Activated CD4-positive, alpha-beta T cell treated with anti-CD3 and anti-CD28 coated beads, Interleukin-2, Interleukin-6, amounts not matched to agents 100 ng/mL and 50 ng/mL, durations not matched to agents 16 hours and 8 hours (primary cell): ENCODE data around the gene GPR17.

Experiments used
- DNase-seq: peaks from one replicate; pipeline ENCODE4 v3.0.0-alpha.2; 2020

Gene GPR17

GRCh38 chr2:127673291-127674069 is 27.5 kb downstream of the GPR17 start:
- no peak for DNase-seq

- DNase-seq, result peak; percentile 12
Observed at GRCh38 chr2:127674241-127675209, 28.6 kb downstream of the GPR17 start.

GRCh38 chr2:127675331-127676261 is 29.6 kb downstream of the GPR17 start, which contains the start of gene LIMS2:
Gene LIMS2 (minus strand): TSS chr2:127675530. CDS start chr2:127675024, 506 bp downstream.
- DNase-seq, result no peak

- DNase-seq, result no peak
Observed at GRCh38 chr2:127676906-127677305, 31.0 kb downstream of the GPR17 start.

- DNase-seq, result no peak
Observed at GRCh38 chr2:127678531-127678930, 32.6 kb downstream of the GPR17 start.

- DNase-seq, result no peak
Observed at GRCh38 chr2:127678991-127679390, 33.0 kb downstream of the GPR17 start.

GRCh38 chr2:127679680-127680361 is 33.9 kb downstream of the GPR17 start:
- DNase-seq, result no peak

GRCh38 chr2:127680706-127681287 is 34.8 kb downstream of the GPR17 start:
- DNase-seq, result no peak

GRCh38 chr2:127681288-127681804 is 35.4 kb downstream of the GPR17 start:
- no peak for DNase-seq

GRCh38 chr2:127681976-127682857 is 36.3 kb downstream of the GPR17 start:
- DNase-seq, result no peak

GRCh38 chr2:127683056-127683455 is 37.1 kb downstream of the GPR17 start:
- no peak for DNase-seq

GRCh38 chr2:127683757-127684156 is 37.8 kb downstream of the GPR17 start:
- no peak for DNase-seq

- no peak for DNase-seq
Observed at GRCh38 chr2:127685410-127686080, 39.6 kb downstream of the GPR17 start.

GRCh38 chr2:127688405-127688804 is 42.5 kb downstream of the GPR17 start:
- DNase-seq, result no peak

GRCh38 chr2:127690696-127691095 is 44.7 kb downstream of the GPR17 start:
- no peak for DNase-seq

GRCh38 chr2:127694986-127695385 is 49.0 kb downstream of the GPR17 start:
- DNase-seq, result no peak

GRCh38 chr2:127695491-127696472 is 49.8 kb downstream of the GPR17 start:
- peak; percentile 61 for DNase-seq

- no peak for DNase-seq
Observed at GRCh38 chr2:127697482-127698180, 51.7 kb downstream of the GPR17 start.
